A673 (cell line): ENCODE results near the gene SEMA6C. TPM values are rescaled to one million over a fixed set of nuclear protein-coding genes. Genes with fewer than 3 reads are reported as not detected.

Source experiments
- BruUV-seq: library from RNA; stranded (reverse); fragments of 400-500 nt; replicated peaks from 2 replicates; lab custom pipeline; 2021; lab: Mats Ljungman, UMichigan
- CTCF ChIA-PET: fragments of 300-600 bp; sonication (Branson Sonifier 250); formaldehyde crosslinking; loops from one replicate; lab custom pipeline; 2022; ENCODE audit warnings: antibody characterized with exemption; lab: Charles Lee
- POLR2A ChIA-PET: fragments of 300-600 bp; sonication (Branson Sonifier 250); formaldehyde crosslinking; loops from one replicate; lab custom pipeline; 2022; ENCODE audit warnings: antibody characterized with exemption; ENCODE audit not compliant: low non-redundant PET; lab: Charles Lee
- DNase-seq: peaks from one replicate; pipeline ENCODE4 v3.0.0-alpha.2; 2015; ENCODE audit warnings: low spot score
- H3K27ac ChIP-seq: fragments of 200-600 bp; sonication (generic); 2 replicates; pipeline ENCODE4 v1.5.1; 2016; ENCODE audit warnings: mixed run types, low read depth, mild to moderate bottlenecking, mixed read lengths, antibody characterized with exemption, low read length; ENCODE audit not compliant: poor library complexity, severe bottlenecking
- H3K27me3 ChIP-seq: fragments of 200-600 bp; sonication (generic); replicated peaks from 2 replicates; pipeline ENCODE4 v1.6.1; 2017; ENCODE audit warnings: mixed run types, low read depth, mild to moderate bottlenecking, mixed read lengths, antibody characterized with exemption, low read length; ENCODE audit not compliant: insufficient read depth, poor library complexity
- H3K36me3 ChIP-seq: fragments of 200-600 bp; sonication (generic); 2 replicates; pipeline ENCODE4 v1.6.1; 2016; ENCODE audit warnings: mixed run types, mild to moderate bottlenecking, mixed read lengths, antibody characterized with exemption, low read length; ENCODE audit not compliant: insufficient read depth, poor library complexity, severe bottlenecking
- H3K4me1 ChIP-seq: fragments of 200-600 bp; sonication (generic); 2 replicates; pipeline ENCODE4 v1.6.1; 2017; ENCODE audit warnings: mixed run types, mild to moderate bottlenecking, mixed read lengths, antibody characterized with exemption, low read length; ENCODE audit not compliant: insufficient read depth, poor library complexity, severe bottlenecking
- H3K4me3 ChIP-seq: fragments of 200-600 bp; sonication (generic); 2 replicates; pipeline ENCODE4 v1.5.1; 2016; ENCODE audit warnings: low read depth, mixed run types, mild to moderate bottlenecking, mixed read lengths, low read length; ENCODE audit not compliant: poor library complexity, severe bottlenecking
- H3K9me3 ChIP-seq: fragments of 200-600 bp; sonication (generic); 2 replicates; pipeline ENCODE4 v1.6.1; 2016; ENCODE audit warnings: mixed run types, low read depth, mild to moderate bottlenecking, mixed read lengths, antibody characterized with exemption, low read length; ENCODE audit not compliant: poor library complexity, severe bottlenecking
- EZH2 ChIP-seq: fragments of 200-600 bp; sonication (generic); IDR thresholded peaks from 2 replicates; pipeline ENCODE4 v1.6.1; 2017; ENCODE audit warnings: borderline replicate concordance, low read depth, mild to moderate bottlenecking, mixed read lengths, antibody characterized with exemption, low read length; ENCODE audit not compliant: poor library complexity, severe bottlenecking
- intact Hi-C: fragments of 100-400 bp; cut with micrococcal nuclease; formaldehyde crosslinking; loops from one replicate; pipeline ENCODE4 v1.10.0; 2022; ENCODE audit not compliant: unreplicated experiment
- total RNA-seq: library from RNA; stranded (reverse); gene quantifications from 2 replicates; pipeline ENCODE4 v1.2.3, GENCODE V29; 2021
- TF ChIP-seq, protein P1 (sequence below): fragments of 300-800, 200-600 bp; sonication (generic); conservative IDR thresholded peaks from 2 replicates; pipeline ENCODE4 v1.5.1; 2017; ENCODE audit warnings: low read depth, mild to moderate bottlenecking, antibody characterized with exemption, low read length, moderate library complexity, mixed read lengths

SEMA6C gene
- total RNA-seq, 1 experiment from 2014 or later = 4.7 TPM

DNA sequence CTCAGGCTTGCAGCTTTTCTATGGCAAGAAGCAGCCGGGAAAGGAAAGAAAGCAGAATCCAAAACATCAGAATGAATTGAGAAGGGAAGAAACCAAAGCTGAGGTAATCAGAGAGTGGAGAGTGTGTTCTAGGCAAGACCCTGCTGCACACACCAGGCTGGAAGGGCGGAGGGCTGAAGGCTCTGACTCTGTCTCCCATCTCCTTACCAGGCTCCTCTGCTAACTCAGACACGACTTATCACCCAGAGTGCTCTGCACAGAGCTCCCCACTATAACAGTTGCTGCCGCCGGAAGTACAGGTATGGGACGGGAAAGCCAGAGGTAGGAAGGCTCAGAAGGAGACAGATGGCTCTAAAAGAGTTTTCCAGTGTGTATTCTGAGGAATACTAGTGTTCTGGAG lies 20.7 kb upstream of the SEMA6C start:
- H3K27ac ChIP-seq = no peak overlapping the region
- no TSS peak for BruUV-seq
- ChIA-PET CTCF (interaction anchor here (0.9 kb wide), 1 partner anchor 67 kb away, joined by 3 read pairs; no protein-coding TSS in a partner anchor), POLR2A (no interaction called here)
- H3K4me1 ChIP-seq = peaks cover 13% of the 10 kb centered on the region
- no peaks in the 10 kb centered on the region for H3K9me3 ChIP-seq
- DNase-seq = no peak
- H3K27me3 ChIP-seq = no peaks in the 10 kb centered on the region
- H3K36me3 ChIP-seq = peaks cover 20% of the 10 kb centered on the region
- H3K4me3 ChIP-seq = peak overlapping the region; percentile 73
- no peak for TF ChIP-seq EZH2
- TF ChIP-seq, protein P1, sequence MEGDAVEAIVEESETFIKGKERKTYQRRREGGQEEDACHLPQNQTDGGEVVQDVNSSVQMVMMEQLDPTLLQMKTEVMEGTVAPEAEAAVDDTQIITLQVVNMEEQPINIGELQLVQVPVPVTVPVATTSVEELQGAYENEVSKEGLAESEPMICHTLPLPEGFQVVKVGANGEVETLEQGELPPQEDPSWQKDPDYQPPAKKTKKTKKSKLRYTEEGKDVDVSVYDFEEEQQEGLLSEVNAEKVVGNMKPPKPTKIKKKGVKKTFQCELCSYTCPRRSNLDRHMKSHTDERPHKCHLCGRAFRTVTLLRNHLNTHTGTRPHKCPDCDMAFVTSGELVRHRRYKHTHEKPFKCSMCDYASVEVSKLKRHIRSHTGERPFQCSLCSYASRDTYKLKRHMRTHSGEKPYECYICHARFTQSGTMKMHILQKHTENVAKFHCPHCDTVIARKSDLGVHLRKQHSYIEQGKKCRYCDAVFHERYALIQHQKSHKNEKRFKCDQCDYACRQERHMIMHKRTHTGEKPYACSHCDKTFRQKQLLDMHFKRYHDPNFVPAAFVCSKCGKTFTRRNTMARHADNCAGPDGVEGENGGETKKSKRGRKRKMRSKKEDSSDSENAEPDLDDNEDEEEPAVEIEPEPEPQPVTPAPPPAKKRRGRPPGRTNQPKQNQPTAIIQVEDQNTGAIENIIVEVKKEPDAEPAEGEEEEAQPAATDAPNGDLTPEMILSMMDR = no peak
- intact Hi-C loops = no loop called here

DNA sequence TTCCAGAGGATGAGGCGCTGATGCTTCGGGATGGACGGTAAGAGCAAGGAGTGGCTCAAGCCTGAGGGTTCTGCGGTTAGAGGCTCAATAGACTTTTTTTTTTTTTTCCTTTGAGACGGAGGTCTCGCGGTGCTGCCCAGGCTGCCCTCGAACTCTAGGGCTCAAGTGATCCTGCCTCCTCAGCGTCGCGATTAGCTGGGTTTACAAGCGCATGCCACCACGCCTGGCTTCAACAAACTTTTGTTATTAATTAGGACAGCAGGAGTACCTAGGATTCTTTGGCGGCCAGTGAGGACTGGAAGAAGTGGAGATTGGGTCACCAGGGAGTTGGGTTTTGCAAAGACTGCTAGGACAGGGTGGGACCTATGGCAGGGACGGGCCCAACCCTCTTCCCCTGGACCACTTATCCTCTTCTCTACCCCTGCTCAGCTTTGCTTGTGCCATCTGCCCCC lies 20.1 kb upstream of the SEMA6C start:
- ChIA-PET POLR2A (no interaction called here), CTCF (interaction anchor here (0.5 to 0.9 kb wide), 2 partner anchors 67 to 115 kb away, joined by 3 read pairs; no protein-coding TSS in a partner anchor)
- Histone ChIP-seq H3K36me3 (peaks cover 21% of the 10 kb centered on the region), H3K9me3 (no peaks in the 10 kb centered on the region), H3K4me1 (peaks cover 13% of the 10 kb centered on the region), H3K4me3 (peak overlapping the region; percentile 73), H3K27me3 (no peaks in the 10 kb centered on the region), H3K27ac (peak overlapping the region; percentile 81)
- BruUV-seq = no TSS peak
- intact Hi-C loops = no loop called here
- DNase-seq = peak; percentile 21
- no peak for TF ChIP-seq EZH2
- TF ChIP-seq, protein P1 = no peak

DNA sequence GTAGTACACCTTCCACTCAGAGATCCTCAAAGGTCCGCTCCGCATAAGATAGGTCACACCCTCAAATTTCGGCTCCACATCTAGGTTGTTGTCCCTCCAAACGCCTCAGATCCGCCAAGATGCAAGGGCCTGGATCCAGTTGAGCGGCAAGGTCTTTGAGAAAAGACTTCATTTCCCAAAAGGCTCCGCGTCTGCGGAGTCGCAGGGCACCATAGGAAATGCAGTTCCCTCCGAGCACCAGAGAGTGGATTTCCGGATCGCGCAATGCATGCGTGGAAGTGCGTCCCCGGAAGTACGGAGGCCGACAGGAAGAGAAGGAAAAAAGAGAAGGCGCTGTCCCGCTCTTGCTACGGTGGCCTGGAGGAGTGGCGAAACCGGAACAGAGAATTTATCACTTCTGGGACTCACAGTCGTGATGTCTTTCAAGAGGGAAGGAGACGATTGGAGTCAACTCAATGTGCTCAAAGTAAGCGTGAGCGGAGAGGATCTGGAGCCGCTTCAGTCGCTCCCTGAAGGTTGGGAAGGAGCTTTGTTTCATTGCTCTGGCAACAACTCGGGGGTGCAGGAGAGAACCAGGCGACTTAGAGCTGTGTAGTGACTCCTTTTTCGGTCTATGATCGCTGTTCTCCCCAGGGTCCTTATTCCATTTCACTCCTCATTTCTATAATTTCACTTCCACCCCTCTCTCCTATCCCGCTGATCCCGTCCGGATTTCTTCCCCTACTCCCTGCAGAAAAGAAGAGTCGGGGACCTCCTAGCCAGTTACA lies 19.5 kb upstream of the SEMA6C start, which contains the start of the genes LYSMD1 and SCNM1:
TSS of gene LYSMD1 (minus strand) at position 165 of the 767 bp plus-strand sequence. CDS start 644 bp downstream, outside the sequence.
TSS of gene SCNM1 (plus strand) at position 407 of the 767 bp plus-strand sequence. CDS start at position 416, 9 bp downstream.
- peak within 1 kb of the TSS; percentile 81 for H3K27ac ChIP-seq
- no peaks in the 10 kb centered on the region for H3K9me3 ChIP-seq
- H3K36me3 ChIP-seq = peaks cover 23% of the 10 kb centered on the region
- peak within 1 kb of the TSS; percentile 73 for H3K4me3 ChIP-seq
- TSS peak; percentile 77 for BruUV-seq
- DNase-seq = peak; percentile 100
- POLR2A ChIA-PET = no interaction called here
- intact Hi-C loops = no loop called here
- no peak for TF ChIP-seq EZH2
- peaks cover 13% of the 10 kb centered on the region for H3K4me1 ChIP-seq
- H3K27me3 ChIP-seq = no peaks in the 10 kb centered on the region
- CTCF ChIA-PET = interaction anchor here (0.5 to 1.6 kb wide), 2 partner anchors 66 to 116 kb away, joined by 3 to 9 read pairs; no protein-coding TSS in a partner anchor
